ENCODE data around the gene OGDHL.

OGDHL gene

DNA sequence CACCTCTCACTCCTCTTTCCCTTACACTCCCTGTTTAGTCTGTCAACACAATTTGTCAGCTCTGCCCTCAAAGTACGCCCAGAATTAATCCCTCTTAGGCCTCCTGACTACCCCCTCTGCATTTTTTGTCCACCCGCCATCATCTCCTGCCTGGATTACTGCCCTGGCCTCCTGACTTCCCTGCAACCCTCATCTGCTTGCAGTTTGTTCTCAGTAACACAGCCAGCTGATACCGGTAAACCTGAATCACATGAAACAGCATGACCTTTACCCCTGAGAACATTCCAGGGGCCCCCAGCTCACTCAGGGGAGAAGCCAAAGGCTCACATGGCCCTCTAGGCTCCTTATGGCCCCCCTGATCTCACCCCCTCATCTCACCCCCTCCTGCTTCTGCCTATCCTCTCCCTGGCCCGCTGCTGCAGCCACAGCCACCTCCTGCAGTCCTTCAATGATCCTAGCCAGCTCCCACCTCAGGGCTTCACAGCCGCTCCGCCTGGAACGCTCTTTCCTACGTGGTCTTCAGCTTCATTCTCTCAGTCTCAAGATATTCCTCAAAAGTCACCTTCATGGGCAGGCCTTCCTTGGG lies 73.8 kb downstream of the OGDHL start:
- no peak for DNase-seq

DNA sequence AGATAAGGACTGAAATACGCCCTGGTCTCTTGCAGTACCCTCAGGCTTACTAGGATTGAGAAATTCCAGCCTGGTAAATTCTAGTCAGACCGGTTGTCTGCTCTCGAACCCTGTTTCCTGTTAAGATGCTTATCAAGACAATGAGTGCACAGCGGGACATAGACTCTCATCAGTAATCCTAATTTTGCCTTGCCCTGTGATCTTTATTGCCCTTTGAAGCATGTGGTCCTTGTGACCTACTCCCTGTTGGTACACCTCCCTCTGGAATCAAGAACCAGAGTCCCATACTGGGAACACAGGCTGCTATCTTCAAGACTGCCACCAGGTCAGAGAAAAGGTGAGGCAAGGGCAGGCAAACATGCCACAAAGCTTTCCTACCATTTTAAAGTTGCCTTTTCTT lies 75.5 kb downstream of the OGDHL start:
- DNase-seq = no peak
